ENCODE measurements around the gene PPP2R1B.

DNA sequence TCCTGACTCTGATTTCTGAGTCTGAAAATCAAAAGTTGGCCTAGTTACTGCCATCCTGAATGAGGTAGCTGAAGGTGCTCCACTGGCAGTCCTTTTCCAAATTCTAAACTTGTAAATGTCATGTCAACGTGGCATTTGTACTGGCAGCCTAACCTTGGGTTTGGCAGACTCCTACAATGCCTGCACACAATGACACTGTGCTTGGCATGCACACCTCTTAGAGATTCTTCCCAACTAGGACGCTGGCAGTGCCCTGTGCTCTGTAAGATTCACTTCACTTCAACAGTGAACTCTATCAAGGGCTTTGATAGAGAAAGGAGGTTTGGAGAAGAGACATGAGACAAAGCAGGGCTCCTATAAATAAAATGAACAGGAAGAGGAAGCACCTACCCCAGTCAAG is 21.9 kb upstream of the PPP2R1B start:
- TF ChIP-seq, protein P1, sequence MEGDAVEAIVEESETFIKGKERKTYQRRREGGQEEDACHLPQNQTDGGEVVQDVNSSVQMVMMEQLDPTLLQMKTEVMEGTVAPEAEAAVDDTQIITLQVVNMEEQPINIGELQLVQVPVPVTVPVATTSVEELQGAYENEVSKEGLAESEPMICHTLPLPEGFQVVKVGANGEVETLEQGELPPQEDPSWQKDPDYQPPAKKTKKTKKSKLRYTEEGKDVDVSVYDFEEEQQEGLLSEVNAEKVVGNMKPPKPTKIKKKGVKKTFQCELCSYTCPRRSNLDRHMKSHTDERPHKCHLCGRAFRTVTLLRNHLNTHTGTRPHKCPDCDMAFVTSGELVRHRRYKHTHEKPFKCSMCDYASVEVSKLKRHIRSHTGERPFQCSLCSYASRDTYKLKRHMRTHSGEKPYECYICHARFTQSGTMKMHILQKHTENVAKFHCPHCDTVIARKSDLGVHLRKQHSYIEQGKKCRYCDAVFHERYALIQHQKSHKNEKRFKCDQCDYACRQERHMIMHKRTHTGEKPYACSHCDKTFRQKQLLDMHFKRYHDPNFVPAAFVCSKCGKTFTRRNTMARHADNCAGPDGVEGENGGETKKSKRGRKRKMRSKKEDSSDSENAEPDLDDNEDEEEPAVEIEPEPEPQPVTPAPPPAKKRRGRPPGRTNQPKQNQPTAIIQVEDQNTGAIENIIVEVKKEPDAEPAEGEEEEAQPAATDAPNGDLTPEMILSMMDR (IDR thresholded peaks at IDR 0.05) = no peak
- TF ChIP-seq POLR2AphosphoS5 (IDR thresholded peaks at IDR 0.05) (no peak), POLR2A (IDR thresholded peaks at IDR 0.05) (no peak), EP300 (IDR thresholded peaks at IDR 0.05) (no peak)

All from upper lobe of left lung (tissue), 4 donors.